GM19324 (cell line): ENCODE measurements around the gene FGF18.

Source experiments
- ATAC-seq: cut with Tn5 transposase; IDR thresholded peaks from one replicate; pipeline ENCODE4 v1.9.1; 2021; ENCODE audit warnings: mild to moderate bottlenecking, moderate library complexity; ENCODE audit not compliant: unreplicated experiment, low FRiP score

The FGF18 gene

DNA sequence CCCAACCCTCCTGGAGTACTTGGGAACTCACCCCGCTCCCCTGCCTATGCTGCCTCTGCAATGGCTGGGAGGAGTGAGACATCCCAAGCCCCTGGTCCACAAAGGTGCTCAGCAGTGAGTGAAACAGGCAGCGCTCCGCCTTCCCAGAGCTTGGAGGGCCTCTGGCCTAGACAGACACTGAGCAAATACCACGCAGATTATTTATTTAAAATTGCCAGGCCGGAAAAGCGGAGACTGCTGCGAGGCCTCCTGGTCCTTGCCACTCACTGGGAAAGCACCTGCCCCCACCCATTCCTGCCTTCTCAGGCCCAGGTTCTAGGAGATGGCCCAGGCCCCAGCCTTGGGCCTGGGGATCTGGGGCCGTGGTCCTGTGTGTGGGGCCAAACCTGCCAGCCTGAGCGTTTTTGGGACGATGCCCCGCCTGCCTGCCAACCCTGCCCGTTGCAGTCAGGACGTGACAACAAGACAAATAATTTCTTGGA, 17.4 kb downstream of the FGF18 start:
- no peak for ATAC-seq

DNA sequence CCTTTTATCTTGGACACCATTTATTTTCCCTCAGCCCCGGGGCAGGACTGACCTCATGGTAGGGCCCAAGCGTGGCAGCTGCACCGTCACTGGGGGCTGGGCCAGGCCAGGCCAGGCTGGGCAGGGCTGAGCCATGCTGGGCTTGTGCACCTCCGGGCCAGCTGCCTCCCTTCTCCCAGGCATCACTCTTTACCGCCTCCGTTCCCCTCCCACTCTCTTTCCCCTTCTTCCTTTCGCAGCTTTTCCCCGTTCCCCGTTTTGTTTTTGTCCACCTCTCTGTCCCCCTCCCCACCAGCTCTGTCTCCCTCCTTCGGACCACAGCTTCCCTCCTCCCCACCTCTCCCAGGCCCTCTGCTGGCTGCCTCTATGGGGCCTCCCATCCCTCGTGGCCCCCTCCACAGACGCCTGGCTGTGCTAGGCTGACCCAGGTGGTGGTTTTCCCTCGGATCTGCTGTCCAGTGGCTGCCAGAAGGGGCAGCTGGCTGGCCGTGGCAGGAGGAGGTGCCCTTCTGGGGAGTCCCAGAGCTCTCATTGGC, 17.9 kb downstream of the FGF18 start:
- ATAC-seq, result no peak

DNA sequence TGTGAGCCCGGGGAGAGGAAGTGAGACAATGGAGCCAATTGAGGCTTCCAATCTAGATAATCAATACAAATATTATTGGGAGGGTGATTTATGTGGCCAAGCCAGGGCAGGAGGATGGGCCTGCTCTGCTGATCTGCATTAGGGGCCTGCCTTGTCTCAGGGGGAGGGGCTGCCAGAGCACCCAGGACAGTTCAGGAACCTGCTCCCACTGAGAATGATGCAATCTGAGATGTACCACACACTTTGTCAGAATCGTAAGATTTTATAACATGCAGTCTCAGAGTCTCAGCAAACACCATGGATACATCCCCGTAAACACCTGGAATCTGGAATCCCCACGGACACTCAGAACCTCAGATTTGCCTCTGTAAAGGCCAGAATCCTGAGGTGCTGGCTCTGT, 19.3 kb downstream of the FGF18 start:
- ATAC-seq, result no peak

DNA sequence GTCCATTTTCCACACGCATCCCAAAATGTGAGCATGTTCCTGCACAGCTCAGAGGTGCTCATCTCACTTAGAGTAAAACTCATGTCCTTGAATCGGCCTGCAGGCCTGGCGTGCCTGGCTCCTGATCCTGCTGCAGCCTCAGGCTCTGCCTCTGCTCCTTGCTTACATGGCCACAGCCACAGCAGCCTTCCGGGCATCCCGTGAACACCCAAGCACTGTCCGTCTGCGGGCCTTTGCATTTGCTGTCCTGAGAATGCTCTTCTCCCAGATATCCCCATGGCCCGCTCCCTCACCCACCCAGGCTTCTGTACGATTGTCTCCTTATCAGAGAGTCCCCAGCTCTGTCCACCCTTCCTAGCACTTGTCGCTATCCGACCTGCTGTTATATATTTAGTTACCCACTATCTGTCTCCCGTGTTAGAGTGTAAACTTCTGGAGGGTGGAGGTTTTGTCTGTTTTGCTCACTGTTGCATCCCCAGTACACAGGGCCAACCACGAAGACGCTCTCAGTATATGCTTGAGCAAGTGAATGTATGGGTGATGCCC, 21.9 kb downstream of the FGF18 start:
- no peak for ATAC-seq

DNA sequence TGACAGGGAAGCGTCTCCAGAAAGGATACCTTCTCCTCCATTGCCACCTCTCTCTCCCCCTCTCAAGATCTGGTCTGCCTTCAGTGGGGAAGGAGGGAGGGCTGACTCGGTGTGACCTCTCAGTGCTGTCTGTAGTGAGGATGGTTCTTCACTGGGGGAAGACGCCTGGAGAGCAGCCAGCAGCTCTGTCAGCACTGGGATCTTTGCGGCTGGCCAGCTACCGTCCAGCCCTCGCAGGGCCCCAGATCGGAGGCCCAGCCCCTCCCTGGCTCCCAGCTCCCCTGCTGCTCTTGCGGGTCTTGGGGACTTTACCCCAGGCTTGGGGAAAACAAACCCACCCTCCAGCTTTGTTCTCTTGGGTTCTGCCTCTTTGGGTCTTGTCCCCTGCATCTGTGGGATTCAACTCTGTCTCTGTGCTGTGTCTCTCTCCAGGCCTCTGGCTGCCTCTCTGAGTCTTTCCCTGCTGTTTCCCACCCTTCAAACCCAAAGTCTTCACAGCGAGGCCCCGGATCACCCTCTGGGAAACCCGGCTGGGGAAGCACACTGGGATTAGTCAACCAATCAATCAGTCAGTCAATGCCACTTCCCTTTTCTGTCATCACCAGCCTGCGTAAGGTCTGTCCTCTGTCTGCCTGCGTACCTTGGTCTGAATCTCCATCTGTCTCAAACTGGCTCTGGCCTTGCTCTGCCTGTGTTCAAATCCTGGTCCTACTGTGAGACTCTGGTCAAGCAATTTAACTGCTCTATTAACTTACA, 23.0 kb downstream of the FGF18 start:
- ATAC-seq, result no peak

DNA sequence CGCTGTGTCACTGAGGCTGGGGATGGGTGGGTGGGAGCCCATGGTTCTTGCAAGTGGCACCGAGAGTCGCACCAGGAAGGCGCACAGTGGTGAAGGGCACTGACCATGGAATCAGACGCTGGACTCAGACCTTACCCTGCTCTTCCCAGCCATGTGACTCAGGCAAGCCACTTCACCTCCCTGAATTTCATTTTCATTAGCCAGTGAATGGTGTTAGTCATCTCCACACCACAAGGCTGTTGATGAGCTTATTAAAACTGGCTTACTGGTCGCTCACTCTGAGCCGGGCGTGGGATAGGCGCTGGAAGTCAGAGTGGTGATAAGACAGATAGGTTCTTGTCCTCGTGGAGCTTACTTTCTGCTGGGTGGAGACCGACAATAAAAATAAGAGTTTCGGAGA, 25.1 kb downstream of the FGF18 start:
- ATAC-seq, result no peak

DNA sequence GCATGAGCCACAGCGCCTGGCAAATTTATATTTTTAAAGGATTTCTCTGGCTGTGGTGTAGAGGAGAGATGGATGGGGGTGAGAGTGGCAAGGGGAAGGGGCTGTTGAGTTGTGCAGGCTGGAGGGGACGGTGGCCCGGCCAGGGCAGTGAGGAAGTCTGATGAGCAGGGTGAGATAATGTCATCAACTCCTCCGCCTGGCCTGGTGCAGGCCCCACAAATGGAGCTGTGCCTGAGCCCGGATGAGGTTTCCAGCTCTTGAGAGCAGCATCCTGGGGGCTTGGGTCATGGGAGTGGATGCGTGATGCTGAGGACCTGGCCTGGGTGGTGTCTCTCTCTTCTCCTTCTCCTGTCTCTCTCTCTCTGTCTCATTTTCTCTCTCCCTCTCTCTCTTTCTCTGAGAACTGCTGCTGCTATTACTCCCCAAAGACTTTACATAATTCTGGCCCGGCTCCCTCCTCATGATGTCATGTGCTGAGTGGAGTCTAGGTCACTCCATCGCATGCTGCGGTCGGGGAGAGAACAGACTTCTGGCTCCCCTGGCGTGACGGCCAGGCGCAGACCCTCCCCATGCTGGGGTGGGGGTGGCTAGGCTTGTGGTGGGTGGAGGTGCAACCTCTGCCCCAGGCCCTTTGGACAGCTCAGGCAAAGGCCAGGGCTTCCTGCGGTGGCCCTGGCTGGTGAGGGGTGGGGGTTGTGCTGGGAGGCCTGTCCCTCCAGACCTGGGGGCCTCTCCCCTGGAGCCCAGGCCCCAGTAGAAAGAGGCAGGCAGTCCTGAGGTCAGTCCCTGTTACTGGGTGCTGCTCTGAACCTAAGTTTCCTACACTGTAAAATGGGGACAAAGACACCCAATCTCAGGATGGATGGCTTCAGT, 26.4 kb downstream of the FGF18 start:
- no peak for ATAC-seq

DNA sequence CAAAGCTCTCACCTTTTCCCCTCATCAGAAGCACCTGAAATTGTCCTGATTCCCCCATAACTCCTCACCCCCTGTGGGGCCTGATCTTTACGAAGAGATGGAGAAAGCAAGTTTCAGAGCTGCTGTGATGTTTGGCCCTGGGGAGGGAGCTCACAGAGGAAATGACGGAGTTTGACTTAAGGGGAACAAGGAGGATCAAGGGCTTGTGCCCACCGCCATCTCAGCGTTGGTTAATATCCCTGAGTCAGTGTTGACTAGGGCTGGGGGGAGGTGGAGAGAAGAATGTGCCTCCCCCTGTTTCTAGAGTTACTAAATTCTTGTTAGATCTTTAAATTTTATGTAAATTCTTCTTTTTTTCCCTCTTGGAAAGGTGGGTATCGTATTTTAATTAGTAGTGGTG, 27.8 kb downstream of the FGF18 start:
- no peak for ATAC-seq

DNA sequence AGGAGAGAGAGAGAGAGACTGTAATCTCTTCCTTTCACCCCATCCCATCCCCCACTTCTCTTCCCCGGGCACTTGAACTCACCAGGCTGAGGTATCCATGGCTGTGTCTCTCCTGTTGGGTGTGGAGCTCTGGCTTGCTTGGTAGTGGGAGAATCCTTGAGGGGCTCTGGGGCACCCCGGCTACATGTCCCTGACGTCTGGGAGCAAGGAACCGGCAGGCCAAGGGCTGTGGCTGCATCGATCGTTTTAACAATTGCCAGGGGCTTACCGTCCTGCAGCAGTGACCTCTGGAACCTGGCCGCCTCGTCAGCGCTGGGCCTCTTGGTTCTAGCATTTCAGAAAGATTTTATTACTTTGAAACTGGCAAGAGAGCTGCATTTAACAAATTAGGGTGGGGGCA, 30.0 kb downstream of the FGF18 start:
- no peak for ATAC-seq

DNA sequence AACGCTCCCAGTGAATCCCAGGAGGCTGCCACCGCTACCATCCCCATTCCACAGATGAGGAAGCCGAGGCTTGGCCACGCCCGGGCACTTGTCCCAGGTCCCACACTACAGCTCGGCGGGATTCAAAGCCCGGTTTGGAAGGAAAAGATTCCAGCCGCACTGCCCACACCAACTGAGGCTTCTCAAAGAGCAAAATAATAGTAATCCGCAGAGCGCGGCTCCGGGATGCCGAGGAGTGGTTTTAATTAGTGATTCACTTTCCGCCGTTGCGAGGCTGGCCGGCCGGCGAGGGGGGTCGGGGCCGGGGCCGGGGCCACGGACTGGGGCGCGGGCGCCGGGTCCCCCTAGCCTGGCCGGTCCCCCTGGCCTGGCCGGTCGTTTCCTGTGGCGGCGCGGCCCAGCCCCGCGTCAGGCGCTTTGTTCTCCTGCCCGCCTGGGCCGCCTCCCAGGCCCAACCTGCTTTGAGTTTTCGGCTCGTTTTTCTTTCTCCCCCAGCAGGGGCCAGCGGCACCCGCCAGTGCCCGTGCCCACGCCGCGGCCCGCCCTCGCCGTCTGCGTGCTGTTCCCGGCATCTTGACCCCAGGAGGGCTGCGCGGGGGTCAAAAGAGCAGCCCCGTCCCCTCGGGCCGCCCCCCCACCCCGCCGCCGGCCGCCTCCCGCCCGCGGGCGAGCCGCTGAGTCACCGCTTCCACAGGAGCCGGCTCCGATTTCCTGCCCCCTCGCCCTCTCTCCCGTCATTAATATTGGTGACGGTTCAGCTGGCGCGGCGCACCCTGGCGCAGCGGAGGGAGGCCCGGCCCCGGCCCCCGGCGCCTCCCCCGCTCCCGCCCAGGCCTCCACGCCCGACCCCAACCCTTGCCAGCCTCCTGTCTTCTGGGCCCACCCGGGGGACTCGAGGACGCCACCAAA, 31.2 kb downstream of the FGF18 start:
- ATAC-seq, result no peak

DNA sequence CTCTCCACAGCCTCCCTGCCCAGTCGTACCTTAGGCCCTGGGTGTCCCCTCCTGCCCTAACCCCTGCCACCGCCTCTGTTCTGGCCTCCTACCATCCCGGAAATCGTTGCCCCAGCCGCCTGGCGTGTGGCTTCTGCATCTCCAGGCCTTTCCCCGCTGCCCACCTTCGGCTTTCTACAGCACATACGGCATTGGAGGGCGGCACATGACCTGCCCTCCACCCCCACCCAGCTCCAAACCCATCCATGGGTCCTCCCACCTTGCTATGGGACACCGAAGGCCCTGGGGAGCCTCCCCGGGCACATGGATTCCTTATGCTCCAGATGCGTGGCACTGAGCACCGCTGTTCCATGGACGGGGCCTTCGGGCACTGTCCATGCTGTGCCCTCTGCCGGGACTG, 32.0 kb downstream of the FGF18 start:
- ATAC-seq, result no peak

DNA sequence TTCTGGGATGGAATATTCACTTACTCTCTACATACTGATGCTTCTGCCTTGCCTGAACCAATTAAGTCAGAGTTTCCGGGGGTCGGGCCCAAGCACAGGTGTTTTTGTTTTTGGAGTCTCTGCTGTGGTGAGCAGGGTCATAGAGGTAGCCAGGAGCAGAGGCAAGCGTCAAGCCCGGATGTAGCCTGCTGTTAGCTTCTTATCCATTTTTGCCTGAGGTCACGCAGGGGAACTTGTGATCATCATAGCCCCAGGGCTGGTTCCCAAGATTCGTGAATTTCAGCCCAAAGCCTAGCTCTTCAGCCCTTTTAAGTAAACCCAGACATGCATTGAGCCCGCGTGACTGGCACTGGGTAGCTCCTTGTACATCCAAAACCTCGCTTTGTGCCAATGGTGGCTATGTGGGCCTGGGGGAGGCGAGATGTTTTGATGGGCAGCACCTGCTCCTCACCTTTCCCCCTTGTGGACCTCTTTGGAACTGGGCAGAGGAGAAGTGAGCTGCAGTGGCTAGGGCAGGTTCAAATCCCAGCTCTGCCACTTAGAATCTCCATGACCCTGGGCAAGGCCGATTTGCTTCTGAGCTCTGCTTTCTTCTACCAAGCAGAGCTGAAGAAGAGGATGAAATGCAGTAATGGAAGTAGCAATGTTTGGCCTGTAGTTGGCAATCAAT, 33.7 kb downstream of the FGF18 start:
- no peak for ATAC-seq

DNA sequence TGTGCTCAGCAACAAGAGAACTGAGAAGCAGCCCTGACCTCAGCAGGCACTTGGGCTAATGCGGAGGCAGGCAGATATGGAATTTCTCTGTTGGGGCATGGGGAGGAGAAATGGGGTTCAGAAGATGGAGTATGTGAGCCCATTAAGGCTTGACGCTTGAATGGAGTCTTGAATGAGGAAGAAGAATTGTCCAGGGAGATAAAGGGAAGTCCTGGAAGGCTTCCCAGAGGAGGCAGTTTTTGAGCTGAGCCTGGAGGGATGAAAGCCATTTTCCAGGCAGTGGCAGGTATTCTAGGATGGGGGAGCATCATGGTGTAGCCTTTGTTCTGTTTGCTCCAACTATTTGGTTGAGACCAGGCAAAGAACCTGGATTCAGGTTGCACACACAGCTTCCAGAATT, 34.5 kb downstream of the FGF18 start:
- ATAC-seq, result no peak

DNA sequence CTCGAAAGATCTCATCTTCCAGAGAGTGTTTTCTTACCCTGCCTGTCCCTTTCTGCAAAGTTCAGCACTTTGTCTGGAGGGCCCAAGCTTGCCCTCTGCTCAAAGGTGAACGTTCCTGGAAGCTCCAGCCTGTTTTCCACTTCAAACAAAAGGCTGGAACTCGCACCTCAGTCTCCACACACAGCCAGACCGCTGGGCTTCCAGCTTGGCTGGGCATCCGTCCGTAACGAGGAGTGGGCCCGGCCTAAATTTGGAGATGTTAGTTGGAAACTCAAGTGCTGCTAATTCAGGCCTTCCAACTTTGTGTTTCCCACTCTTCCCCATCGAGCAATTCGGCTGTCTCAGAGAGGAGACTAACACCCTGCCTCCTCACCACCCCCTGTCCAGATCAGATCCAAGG, 35.1 kb downstream of the FGF18 start:
- ATAC-seq, result no peak

DNA sequence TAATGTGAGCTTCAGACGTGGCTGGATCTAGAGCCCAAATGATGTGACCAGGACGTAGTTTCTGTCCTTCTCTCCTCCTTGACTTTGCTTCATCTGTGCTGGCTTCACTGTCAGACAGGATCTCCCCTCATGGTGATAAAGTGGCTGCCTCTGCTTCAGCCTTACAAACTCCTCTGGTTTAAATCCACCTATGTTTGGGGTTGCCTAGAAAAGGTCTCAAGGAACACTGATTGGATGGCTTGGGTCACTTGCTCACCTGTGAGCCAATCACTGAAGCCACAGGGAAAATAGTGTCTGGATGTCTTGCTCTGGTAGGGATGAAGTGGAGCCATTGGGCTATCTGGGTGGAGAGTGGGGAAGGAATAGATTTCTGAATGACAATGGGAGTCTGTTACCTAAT, 36.1 kb downstream of the FGF18 start:
- no peak for ATAC-seq

DNA sequence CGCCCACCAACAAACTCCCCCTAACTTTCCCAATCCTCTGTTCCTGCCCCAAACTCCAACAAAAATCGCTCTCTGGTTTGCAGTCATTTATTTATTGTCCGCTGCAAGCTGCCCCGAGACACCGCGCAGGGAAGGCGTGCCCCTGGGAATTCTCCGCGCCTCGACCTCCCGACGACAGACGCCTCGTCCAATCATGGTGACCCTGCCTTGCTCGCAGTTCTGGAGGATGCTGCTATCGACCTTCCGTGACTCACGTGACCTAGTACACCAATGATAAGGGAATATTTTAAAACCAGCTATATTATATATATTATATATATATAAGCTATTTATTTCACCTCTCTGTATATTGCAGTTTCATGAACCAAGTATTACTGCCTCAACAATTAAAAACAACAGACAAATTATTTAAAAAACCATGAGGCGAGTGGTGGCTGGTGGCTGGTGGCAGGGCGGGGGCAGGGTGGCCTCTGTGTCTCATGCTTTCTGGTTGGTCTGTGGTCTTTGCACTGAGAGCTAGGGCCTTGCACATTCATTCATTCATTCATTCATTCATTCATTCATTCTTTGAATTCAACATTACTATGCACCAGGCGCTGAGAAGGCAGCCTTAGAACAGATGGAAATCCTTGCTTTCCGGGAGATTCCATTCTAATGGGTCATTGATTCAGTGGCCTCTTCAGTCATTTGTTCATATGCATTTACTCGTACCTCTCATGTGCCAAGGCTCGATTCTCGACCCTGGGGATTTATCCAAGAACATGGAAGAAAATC, 37.9 kb downstream of the FGF18 start:
- no peak for ATAC-seq

DNA sequence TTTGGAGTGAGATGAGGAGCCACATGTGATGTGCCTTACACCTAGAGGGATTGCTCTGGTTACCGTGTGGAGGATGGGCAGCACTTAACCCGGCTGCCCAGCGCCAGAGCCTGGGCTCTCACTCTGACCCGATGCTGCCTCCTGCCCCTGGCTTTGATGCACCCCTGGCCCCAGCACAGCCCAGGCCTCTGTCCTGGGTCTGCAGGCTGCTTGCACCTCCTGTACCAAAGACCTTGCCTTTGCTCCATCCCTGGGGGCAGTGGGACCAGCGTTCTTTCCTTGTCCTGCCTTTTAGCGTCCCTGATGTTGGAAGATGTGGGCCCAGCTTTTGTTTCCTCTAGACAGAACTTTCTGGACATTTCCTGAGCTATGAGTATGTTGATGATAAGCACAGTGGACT, 40.4 kb downstream of the FGF18 start:
- no peak for ATAC-seq

DNA sequence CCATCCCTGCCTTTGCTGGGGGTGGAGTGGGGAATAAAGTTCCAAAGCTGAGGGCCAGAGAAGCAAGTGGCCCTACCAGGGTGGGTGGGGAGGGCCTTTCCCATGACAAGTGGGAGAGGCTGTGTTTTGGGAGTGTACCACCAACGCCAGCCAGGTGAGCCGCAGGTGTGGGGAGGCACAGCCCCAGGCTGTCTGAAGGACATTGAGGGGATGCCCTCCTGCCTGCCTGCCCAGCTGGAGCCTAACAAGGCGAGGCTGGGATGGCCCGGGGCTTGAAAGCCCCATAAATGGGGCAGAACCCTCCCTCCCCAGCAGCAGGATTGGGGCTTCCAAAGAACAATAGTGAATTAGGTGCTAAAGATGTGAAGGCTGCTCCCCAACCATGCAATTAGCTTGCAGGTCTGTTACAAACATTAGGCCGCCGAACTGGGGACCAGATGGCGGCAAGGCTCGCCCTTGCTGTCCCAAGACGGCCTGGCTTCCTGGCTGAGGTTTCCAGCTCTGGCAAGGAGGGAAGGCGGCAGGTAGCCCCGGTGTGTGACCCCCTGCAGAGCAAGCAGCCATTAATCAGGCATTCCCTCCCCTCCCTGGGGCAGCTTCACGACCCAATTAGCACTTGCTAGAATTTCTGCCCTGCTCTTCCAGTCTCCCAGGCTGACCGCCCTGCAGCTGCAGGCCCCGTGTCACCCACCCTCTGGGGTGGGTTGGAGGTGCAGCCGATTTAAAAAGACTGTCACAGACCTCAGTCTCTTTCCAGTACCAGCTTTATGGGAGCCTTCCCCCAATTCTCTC, 42.9 kb downstream of the FGF18 start:
- ATAC-seq, result no peak
